Measurements from ENCODE around the gene SPAG17. TPM values are rescaled to one million over a fixed set of nuclear protein-coding genes. Genes with fewer than 3 reads are reported as not detected.

The SPAG17 gene
- total RNA-seq, 1 donor from 2014 or later = 5.6 TPM

GRCh38 chr1:118102445-118102844 lies 82.6 kb downstream of the SPAG17 start:
- TF ChIP-seq CTCF (conservative IDR thresholded peaks at IDR 0.05) = no peak
- Mint-ChIP-seq H3K9me3 (peaks cover 1% of the 10 kb centered on the region), H3K27ac (no peak overlapping the region), H3K4me1 (ENCODE audit: unreplicated experiment) (peaks cover 11% of the 10 kb centered on the region), H3K4me3 (no peak overlapping the region), H3K36me3 (no peaks in the 10 kb centered on the region), H3K27me3 (peaks cover 3% of the 10 kb centered on the region)
- DNase-seq (ENCODE audit: extremely low spot score, unreplicated experiment) = no peak

DNA sequence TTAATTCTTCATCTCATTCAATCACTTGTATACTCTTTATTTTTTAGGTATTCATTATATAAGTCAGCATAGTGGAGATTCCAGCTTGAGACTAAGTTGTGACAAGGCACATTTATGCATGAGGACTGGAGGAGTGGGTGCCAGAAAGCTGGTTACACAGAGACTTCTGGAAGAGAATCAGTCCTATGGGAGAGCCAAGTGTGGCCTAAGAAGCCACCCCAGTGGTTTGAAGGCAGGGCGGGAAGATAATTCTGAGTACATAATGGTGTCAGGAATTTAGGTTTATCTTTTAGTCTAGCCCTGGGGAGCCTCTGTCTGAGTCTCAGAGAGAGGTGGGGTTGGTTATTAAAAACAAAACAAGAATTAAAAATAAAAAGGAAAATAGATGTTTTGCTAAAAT lies 83.0 kb downstream of the SPAG17 start:
- Mint-ChIP-seq H3K9me3 (peaks cover 3% of the 10 kb centered on the region), H3K27ac (no peak overlapping the region), H3K27me3 (peaks cover under 1% of the 10 kb centered on the region), H3K4me1 (ENCODE audit: unreplicated experiment) (peaks cover 13% of the 10 kb centered on the region), H3K36me3 (no peaks in the 10 kb centered on the region), H3K4me3 (no peak overlapping the region)
- TF ChIP-seq CTCF (conservative IDR thresholded peaks at IDR 0.05) = no peak
- no peak for DNase-seq (ENCODE audit: extremely low spot score, unreplicated experiment)

DNA sequence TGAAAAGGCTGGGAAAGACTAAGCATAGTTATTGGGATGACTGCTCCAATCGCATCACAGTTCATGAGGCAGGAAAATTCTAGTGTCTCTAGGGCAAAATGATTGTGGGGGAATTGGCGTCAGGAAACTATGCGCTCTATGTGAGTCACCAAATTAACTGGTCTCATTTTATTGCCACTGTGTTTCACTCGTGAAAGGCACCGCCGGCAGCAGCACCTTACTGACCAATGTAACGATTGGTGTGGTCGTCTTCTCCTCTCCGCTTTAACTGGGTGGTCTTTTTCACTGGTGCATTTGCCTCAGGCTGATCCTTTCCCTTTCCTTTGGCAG lies 83.5 kb downstream of the SPAG17 start:
- H3K36me3 Mint-ChIP-seq = no peaks in the 10 kb centered on the region
- no peak overlapping the region for H3K27ac Mint-ChIP-seq
- H3K4me1 Mint-ChIP-seq (ENCODE audit: unreplicated experiment) = peaks cover 13% of the 10 kb centered on the region
- H3K4me3 Mint-ChIP-seq = no peak overlapping the region
- DNase-seq (ENCODE audit: extremely low spot score, unreplicated experiment) = no peak
- H3K27me3 Mint-ChIP-seq = no peaks in the 10 kb centered on the region
- peaks cover 3% of the 10 kb centered on the region for H3K9me3 Mint-ChIP-seq
- no peak for TF ChIP-seq CTCF (conservative IDR thresholded peaks at IDR 0.05)

GRCh38 chr1:118100686-118101514 lies 84.1 kb downstream of the SPAG17 start:
- Mint-ChIP-seq H3K27ac (no peak overlapping the region), H3K4me1 (ENCODE audit: unreplicated experiment) (peaks cover 13% of the 10 kb centered on the region), H3K4me3 (no peak overlapping the region), H3K27me3 (no peaks in the 10 kb centered on the region), H3K36me3 (no peaks in the 10 kb centered on the region), H3K9me3 (peaks cover 3% of the 10 kb centered on the region)
- no peak for TF ChIP-seq CTCF (conservative IDR thresholded peaks at IDR 0.05)
- DNase-seq (ENCODE audit: extremely low spot score, unreplicated experiment) = no peak

- no peak for DNase-seq (ENCODE audit: extremely low spot score, unreplicated experiment)
- no peaks in the 10 kb centered on the region for H3K36me3 Mint-ChIP-seq
- peaks cover 13% of the 10 kb centered on the region for H3K4me1 Mint-ChIP-seq (ENCODE audit: unreplicated experiment)
- H3K27me3 Mint-ChIP-seq = no peaks in the 10 kb centered on the region
- H3K4me3 Mint-ChIP-seq = no peak overlapping the region
- no peak overlapping the region for H3K27ac Mint-ChIP-seq
- no peak for TF ChIP-seq CTCF (conservative IDR thresholded peaks at IDR 0.05)
- peaks cover 3% of the 10 kb centered on the region for H3K9me3 Mint-ChIP-seq
Observed at GRCh38 chr1:118099686-118100085, 85.3 kb downstream of the SPAG17 start.
